SK-N-SH treated with all-trans-retinoic acid at 6 μM for 48 hours (cell line): Measurements from ENCODE around the gene PLPPR4.

Experiments
- ATAC-seq: fragments of 200-7000 bp; cut with Tn5 transposase; 3 replicates; pipeline ENCODE4 v1.9.1; 2020; ENCODE audit warnings: mild to moderate bottlenecking, moderate library complexity
- ARNTL ChIP-seq: fragments of 450-650 bp; formaldehyde crosslinking; IDR thresholded peaks from 2 replicates; pipeline ENCODE4 v1.5.0; 2020; ENCODE audit warnings: low read depth, mild to moderate bottlenecking, moderate library complexity, borderline replicate concordance
- CREB5 ChIP-seq: fragments of 250-450 bp; sonication (Bioruptor Pico); IDR thresholded peaks from 2 replicates; pipeline ENCODE4 v1.5.1; 2020; ENCODE audit warnings: low read depth, mild to moderate bottlenecking, moderate library complexity
- CSDC2 ChIP-seq: fragments of 250-450 bp; sonication (Bioruptor Pico); IDR thresholded peaks from 2 replicates; pipeline ENCODE4 v1.5.0; 2020; ENCODE audit warnings: mild to moderate bottlenecking, moderate library complexity
- CSRNP3 ChIP-seq: fragments of 250-450 bp; sonication (Bioruptor Pico); IDR thresholded peaks from 2 replicates; pipeline ENCODE4 v1.5.1; 2021; ENCODE audit warnings: mild to moderate bottlenecking, moderate library complexity
- ESRRG ChIP-seq: fragments of 250-450 bp; sonication (Bioruptor Pico); IDR thresholded peaks from 2 replicates; pipeline ENCODE4 v1.6.1; 2021; ENCODE audit warnings: mild to moderate bottlenecking
- GLIS3 ChIP-seq: fragments of 250-450 bp; sonication (Bioruptor Pico); IDR thresholded peaks from 2 replicates; pipeline ENCODE4 v1.5.0; 2020; ENCODE audit warnings: mild to moderate bottlenecking, moderate library complexity
- ISL1 ChIP-seq: fragments of 250-450 bp; sonication (Bioruptor Pico); IDR thresholded peaks from 2 replicates; pipeline ENCODE4 v2.1.2; 2022; ENCODE audit warnings: mild to moderate bottlenecking, moderate library complexity
- OSR1 ChIP-seq: fragments of 250-450 bp; sonication (Bioruptor Pico); IDR thresholded peaks from 2 replicates; pipeline ENCODE4 v1.8.0; 2022; ENCODE audit warnings: moderate library complexity, mild to moderate bottlenecking, inconsistent platforms
- POU6F1 ChIP-seq: fragments of 250-450 bp; sonication (Bioruptor Pico); IDR thresholded peaks from 2 replicates; pipeline ENCODE4 v1.8.0; 2021; ENCODE audit warnings: low read depth, mild to moderate bottlenecking, moderate library complexity, borderline replicate concordance
- PPARA ChIP-seq: fragments of 250-450 bp; sonication (Bioruptor Pico); IDR thresholded peaks from 2 replicates; pipeline ENCODE4 v1.5.0; 2020; ENCODE audit warnings: mild to moderate bottlenecking, borderline replicate concordance
- RARB ChIP-seq: fragments of 250-450 bp; sonication (Bioruptor Pico); IDR thresholded peaks from 2 replicates; pipeline ENCODE4 v1.8.0; 2021; ENCODE audit warnings: mild to moderate bottlenecking, moderate library complexity
- SNAI2 ChIP-seq: fragments of 250-450 bp; sonication (Bioruptor Pico); IDR thresholded peaks from 2 replicates; pipeline ENCODE4 v1.5.0; 2020; ENCODE audit warnings: mild to moderate bottlenecking, moderate library complexity
- TCF4 ChIP-seq: fragments of 250-450 bp; sonication (Bioruptor Pico); IDR thresholded peaks from 2 replicates; pipeline ENCODE4 v1.8.0; 2021; ENCODE audit warnings: mild to moderate bottlenecking, moderate library complexity, borderline replicate concordance
- TOX ChIP-seq: fragments of 250-450 bp; sonication (Bioruptor Pico); IDR thresholded peaks from 2 replicates; pipeline ENCODE4 v1.8.0; 2021; ENCODE audit warnings: mild to moderate bottlenecking, moderate library complexity, borderline replicate concordance
- ZC3H10 ChIP-seq: fragments of 250-450 bp; sonication (Bioruptor Pico); IDR thresholded peaks from 2 replicates; pipeline ENCODE4 v1.5.1; 2021; ENCODE audit warnings: mild to moderate bottlenecking, moderate library complexity
- ZFP3 ChIP-seq: fragments of 250-450 bp; sonication (Bioruptor Pico); IDR thresholded peaks from 2 replicates; pipeline ENCODE4 v1.5.0; 2020; ENCODE audit warnings: mild to moderate bottlenecking, moderate library complexity
- ZFP30 ChIP-seq: fragments of 450-650 bp; formaldehyde crosslinking; IDR thresholded peaks from 2 replicates; pipeline ENCODE4 v1.5.0; 2022; ENCODE audit warnings: mild to moderate bottlenecking, moderate library complexity
- ZNF565 ChIP-seq: fragments of 450-650 bp; formaldehyde crosslinking; conservative IDR thresholded peaks from 2 replicates; pipeline ENCODE4 v1.5.0; 2020; ENCODE audit warnings: low read depth, mild to moderate bottlenecking, moderate library complexity
- ZNF70 ChIP-seq: fragments of 450-650 bp; formaldehyde crosslinking; IDR thresholded peaks from 2 replicates; pipeline ENCODE4 v1.5.0; 2020; ENCODE audit warnings: mild to moderate bottlenecking, moderate library complexity
- ZNF8 ChIP-seq: fragments of 450-650 bp; formaldehyde crosslinking; IDR thresholded peaks from 2 replicates; pipeline ENCODE4 v1.5.0; 2020; ENCODE audit warnings: mild to moderate bottlenecking, moderate library complexity

The PLPPR4 gene

GRCh38 chr1:99264201-99265021 is at the start of gene PLPPR4:
TSS of gene PLPPR4 (plus strand) at chr1:99264492. CDS start at chr1:99264594, 102 bp downstream.
- TF ChIP-seq ZNF8 (CRISPR knock-in tag) = no peak
- no peak for TF ChIP-seq GLIS3 (CRISPR knock-in tag)
- no peak for TF ChIP-seq ESRRG (CRISPR knock-in tag)
- TF ChIP-seq TOX (CRISPR knock-in tag) = no peak
- TF ChIP-seq CSRNP3 (CRISPR knock-in tag) = no peak
- no peak for TF ChIP-seq ISL1 (CRISPR knock-in tag)
- TF ChIP-seq ARNTL (CRISPR knock-in tag) = no peak
- TF ChIP-seq ZNF70 (CRISPR knock-in tag) = no peak
- no peak for TF ChIP-seq RARB
- TF ChIP-seq ZFP30 (CRISPR knock-in tag) = no peak
- TF ChIP-seq CSDC2 (CRISPR knock-in tag) = no peak
- no peak for TF ChIP-seq ZFP3 (CRISPR knock-in tag)
- TF ChIP-seq SNAI2 = no peak
- ATAC-seq = peak; percentile 93

- no peak for ATAC-seq
- TF ChIP-seq ZFP3 (CRISPR knock-in tag) (no peak), TCF4 (CRISPR knock-in tag) (no peak), ESRRG (CRISPR knock-in tag) (no peak)
These were observed 47.3 kb upstream of the PLPPR4 start for GRCh38 chr1:99216956-99217355.

GRCh38 chr1:99217599-99217998 is 46.7 kb upstream of the PLPPR4 start:
- TF ChIP-seq POU6F1 (CRISPR knock-in tag) (no peak), ZFP3 (CRISPR knock-in tag) (no peak), ESRRG (CRISPR knock-in tag) (no peak), GLIS3 (CRISPR knock-in tag) (no peak), SNAI2 (no peak)
- no peak for ATAC-seq

- TF ChIP-seq CSDC2 (CRISPR knock-in tag) = no peak
- TF ChIP-seq ZFP3 (CRISPR knock-in tag) = no peak
- no peak for TF ChIP-seq POU6F1 (CRISPR knock-in tag)
- TF ChIP-seq ZNF565 (CRISPR knock-in tag) = no peak
- TF ChIP-seq ZC3H10 (CRISPR knock-in tag) = no peak
- no peak for TF ChIP-seq ZNF8 (CRISPR knock-in tag)
- TF ChIP-seq TCF4 (CRISPR knock-in tag) = no peak
- no peak for TF ChIP-seq CREB5 (CRISPR knock-in tag)
- TF ChIP-seq OSR1 (CRISPR knock-in tag) = no peak
- TF ChIP-seq ZNF70 (CRISPR knock-in tag) = no peak
- no peak for TF ChIP-seq TOX (CRISPR knock-in tag)
- no peak for TF ChIP-seq PPARA (CRISPR knock-in tag)
- no peak for TF ChIP-seq ESRRG (CRISPR knock-in tag)
- no peak for TF ChIP-seq ZFP30 (CRISPR knock-in tag)
- no peak for TF ChIP-seq CSRNP3 (CRISPR knock-in tag)
- no peak for ATAC-seq
These were observed 45.7 kb upstream of the PLPPR4 start for GRCh38 chr1:99218572-99218971.
